Hematopoietic multipotent progenitor cell treated with erythropoietin and hydrocortisone succinate and interleukin-3 and kit ligand, for 15 days (in vitro differentiated cells): ENCODE measurements around the gene LRRC75B.

Experiments used
- DNase-seq: peaks from one replicate; pipeline ENCODE4 v3.0.0-alpha.2; 2015; ENCODE audit warnings: low spot score

Gene LRRC75B

GRCh38 chr22:24585461-24585860, 7.4 kb downstream of the LRRC75B start:
- no peak for DNase-seq

- DNase-seq: no peak
Measured at GRCh38 chr22:24584871-24585411, 7.9 kb downstream of the LRRC75B start.

GRCh38 chr22:24584166-24584790, 8.6 kb downstream of the LRRC75B start:
- DNase-seq: no peak

GRCh38 chr22:24583221-24584165, 9.4 kb downstream of the LRRC75B start:
- no peak for DNase-seq

GRCh38 chr22:24582056-24582814, 10.6 kb downstream of the LRRC75B start:
- no peak for DNase-seq

- no peak for DNase-seq
Measured at GRCh38 chr22:24580276-24580675, 12.6 kb downstream of the LRRC75B start.

GRCh38 chr22:24579258-24579601, 13.6 kb downstream of the LRRC75B start:
- no peak for DNase-seq

- DNase-seq: no peak
Measured at GRCh38 chr22:24578355-24579257, 14.3 kb downstream of the LRRC75B start.

GRCh38 chr22:24576778-24577177, 16.1 kb downstream of the LRRC75B start:
- no peak for DNase-seq

GRCh38 chr22:24571266-24571665, 21.6 kb downstream of the LRRC75B start:
- no peak for DNase-seq

- DNase-seq: no peak
Measured at GRCh38 chr22:24567668-24568067, 25.2 kb downstream of the LRRC75B start.

GRCh38 chr22:24566899-24567511, 25.9 kb downstream of the LRRC75B start:
- no peak for DNase-seq

GRCh38 chr22:24565077-24565476, 27.8 kb downstream of the LRRC75B start:
- no peak for DNase-seq

- no peak for DNase-seq
Measured at GRCh38 chr22:24564376-24565058, 28.4 kb downstream of the LRRC75B start.

- DNase-seq: no peak
Measured at GRCh38 chr22:24563246-24563645, 29.6 kb downstream of the LRRC75B start.

- no peak for DNase-seq
Measured at GRCh38 chr22:24559471-24559870, 33.4 kb downstream of the LRRC75B start.

GRCh38 chr22:24555165-24556039, 37.5 kb downstream of the LRRC75B start, which contains the start of gene SNRPD3:
Gene SNRPD3, plus strand, starts transcription at chr22:24555999. Its CDS starts 1,676 bp downstream, at chr22:24557675.
- DNase-seq: peak; percentile 100

GRCh38 chr22:24554313-24555164, 38.3 kb downstream of the LRRC75B start, which contains the start of gene GUCD1:
Gene GUCD1, minus strand, starts transcription at chr22:24555138. Its CDS starts 147 bp downstream, at chr22:24554991.
- DNase-seq: peak; percentile 36
